HG03159 (cell line): ENCODE results near the gene SEC11A.
"Not testable (repeated sequence)": the region's sequence is repeated elsewhere in the genome, so short reads cannot be mapped to it uniquely, and the experiment has no call there.

ENCODE experiments used
- ATAC-seq: cut with Tn5 transposase; IDR thresholded peaks from one replicate; pipeline ENCODE4 v1.9.1; 2021; ENCODE audit warnings: mild to moderate bottlenecking, moderate library complexity; ENCODE audit not compliant: unreplicated experiment

Gene SEC11A

DNA sequence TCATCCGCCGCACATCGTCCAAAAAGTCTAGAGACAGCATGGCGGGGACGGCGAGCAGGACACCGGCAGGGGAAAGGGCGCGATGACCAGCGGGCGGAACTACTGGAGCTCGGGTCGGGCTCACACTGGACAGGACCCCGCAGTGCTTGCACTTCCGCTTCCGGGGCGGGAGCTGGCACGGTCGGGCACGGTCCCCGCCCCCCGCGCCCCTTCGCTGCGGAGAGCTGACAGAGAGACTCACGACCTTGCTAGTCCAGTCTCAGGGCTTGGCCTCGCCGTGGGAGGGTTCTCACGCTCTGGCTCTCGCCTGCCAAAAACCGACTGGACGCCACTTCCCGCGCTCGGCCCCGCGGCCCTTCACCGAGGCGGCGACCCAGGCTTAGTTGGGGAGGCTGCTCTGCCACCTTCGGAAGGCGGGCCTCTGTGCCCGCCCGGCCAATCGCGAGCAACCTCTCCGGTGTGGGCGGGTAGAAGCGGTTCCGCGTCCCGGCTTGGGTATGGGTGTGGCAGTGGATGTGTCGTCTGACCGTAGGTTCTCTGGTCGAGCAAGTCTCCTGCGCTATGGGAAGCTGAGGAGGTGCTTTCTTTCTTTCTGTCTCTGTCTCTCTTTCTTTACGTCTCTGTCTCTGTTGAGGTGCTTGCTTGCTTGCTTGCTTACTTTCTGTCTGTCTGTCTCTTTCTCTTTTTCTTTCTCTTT is at the start of gene SEC11A:
Gene SEC11A, minus strand, starts transcription at position 104 of the 697 bp plus-strand sequence. Its CDS starts 64 bp downstream, at position 40.
- peak; percentile 93 for ATAC-seq

DNA sequence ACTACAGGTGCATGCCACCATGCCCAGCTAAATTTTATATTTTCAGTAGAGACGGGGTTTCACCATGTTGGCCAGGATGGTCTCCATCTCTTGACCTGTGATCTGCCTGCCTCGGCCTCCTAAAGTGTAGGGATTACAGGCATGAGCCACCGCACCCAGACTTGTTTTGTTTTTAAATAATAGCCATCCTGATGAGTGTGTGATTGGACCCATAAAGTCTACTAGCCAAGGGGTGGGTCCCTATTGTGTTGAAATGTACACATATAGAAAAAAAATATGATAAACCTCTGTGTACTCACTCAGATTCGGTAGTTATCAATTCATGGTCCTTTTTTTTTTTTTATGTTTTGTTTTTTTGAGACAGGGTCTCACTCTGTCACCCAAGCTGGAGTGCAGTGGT is 49.7 kb upstream of the SEC11A start:
- no peak for ATAC-seq

DNA sequence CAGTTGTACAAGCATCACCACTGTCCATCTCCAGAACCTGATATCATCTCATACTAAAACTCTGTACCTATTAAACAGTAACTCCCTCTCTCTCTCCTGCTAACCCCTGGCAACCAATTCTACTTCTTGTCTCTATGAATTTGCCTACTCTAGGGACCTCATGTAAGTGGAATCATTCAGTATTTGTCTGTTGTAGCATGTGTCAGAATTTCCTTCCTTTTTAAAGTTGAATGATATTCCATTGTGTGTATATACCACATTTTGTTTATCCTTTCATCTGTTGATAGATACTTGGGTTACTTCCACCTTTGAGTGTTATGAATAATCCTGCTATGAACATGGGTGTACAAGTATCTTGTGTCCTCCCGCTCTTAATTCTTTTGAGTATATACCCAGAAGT is 49.0 kb upstream of the SEC11A start:
- ATAC-seq: no peak

DNA sequence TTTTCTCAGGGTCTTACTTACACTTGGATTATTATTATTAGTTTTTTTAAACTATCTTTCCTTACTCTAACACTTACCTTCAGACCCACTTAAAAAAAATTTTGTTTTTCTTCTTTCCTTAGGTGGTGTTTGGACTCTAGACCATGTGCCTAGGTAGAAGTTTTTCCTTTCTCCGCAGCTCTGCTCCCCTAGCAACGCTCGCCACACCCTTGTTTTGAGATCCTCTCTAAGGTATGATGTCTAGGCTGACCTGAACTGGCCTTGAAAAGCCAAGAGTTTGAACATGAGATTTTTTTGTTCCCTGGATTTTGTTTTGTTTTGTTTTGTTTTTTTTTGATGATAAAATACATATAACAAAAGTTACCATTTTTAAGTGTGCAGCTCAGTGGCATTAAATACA is 48.6 kb upstream of the SEC11A start:
- no peak for ATAC-seq

DNA sequence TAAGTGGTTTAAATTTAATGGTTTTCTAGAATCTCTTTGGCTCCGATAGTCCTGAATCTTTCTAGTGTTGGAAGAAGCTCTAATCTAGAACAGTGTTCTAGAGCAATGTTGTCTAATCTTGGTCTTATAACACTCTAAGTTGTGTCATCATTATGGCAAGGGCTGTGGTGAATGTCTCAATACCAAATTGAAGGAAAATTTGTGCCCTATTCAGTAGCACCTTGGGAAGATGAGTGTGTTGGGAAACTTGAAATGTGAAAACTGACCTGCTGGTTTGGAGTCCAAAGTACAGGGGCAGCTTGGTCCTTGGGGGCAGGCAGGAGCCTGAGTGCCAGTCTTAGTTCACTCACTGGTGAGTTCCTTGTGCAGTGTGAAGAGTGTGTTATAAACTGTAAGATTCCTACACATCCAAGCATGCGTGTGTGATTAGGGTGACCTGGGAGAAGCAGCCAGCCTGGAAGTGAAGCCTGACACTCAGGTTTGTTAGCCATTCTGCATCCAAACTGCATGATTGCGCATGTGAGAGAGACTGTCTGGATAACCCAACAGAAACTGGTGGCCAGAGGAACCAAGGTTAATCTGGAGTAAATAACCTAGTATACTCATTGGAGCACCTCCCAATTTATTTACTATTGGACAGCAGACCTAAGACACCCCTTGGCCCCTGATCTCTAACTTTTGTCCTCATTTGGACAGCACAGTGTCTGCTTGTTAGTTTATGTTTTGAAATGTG is 47.1 kb upstream of the SEC11A start:
- no peak for ATAC-seq

DNA sequence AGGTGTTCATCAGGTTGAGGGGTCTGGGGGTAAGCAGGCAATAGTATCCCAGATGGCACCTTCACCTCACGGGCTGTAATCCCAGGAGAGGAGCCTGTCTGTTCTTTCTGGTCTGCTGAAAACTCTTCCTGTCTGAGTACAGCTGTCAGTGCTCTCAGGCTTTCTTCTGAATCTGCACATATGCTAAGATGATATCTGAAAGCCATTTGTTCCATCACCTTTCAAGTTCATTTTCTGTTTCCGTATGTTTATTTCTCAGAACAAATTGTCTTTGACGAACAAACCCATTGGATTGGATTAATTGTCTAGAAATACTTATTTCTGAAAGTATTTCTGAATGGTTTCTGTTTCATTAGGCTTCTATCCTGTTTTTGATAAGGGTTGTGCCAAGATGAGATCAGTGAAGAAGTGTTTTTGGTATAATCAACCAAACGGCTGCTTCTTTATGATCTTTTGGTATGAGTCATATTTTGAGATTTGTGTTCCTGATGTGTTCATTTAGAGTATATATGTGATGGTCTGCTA is 45.7 kb upstream of the SEC11A start:
- peak; percentile 57 for ATAC-seq

DNA sequence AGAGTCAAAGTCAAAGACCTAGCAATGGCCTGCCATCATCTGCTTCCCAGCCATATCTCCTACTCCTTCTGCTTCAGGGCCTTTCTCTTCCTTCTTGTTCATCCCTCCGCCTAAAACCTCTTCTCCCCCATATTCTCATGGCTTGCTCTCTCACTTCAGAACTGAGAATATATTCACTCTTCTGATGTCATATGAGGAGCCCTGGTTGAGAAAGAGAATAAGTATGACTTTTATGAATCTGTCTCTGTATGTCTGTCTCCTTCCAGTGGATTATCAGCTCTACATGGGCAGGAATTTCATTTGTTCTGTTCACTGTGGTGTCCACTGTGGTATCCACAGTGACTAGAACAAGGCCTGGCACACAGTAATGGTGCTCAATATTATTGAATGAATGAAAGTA is 44.3 kb upstream of the SEC11A start:
- no peak for ATAC-seq

DNA sequence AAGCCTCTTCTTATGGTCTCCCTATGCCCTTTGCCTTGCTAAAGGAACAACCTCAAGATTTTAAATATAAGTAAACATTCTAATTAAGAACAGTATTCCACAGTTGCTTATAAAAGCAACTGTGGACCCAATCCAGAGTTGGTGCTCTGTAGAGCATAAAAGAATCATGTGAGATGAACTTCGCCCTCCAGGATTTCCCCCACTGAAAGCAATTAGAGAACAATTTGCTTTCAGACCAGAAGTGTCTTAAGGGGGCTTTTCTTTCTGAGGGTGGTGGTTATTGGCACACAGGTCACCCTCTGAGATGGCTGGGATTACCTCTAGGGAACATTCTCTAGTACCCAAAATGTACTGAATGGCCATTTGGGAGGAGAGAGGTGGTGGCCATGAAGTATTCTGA is 43.1 kb upstream of the SEC11A start:
- no peak for ATAC-seq

DNA sequence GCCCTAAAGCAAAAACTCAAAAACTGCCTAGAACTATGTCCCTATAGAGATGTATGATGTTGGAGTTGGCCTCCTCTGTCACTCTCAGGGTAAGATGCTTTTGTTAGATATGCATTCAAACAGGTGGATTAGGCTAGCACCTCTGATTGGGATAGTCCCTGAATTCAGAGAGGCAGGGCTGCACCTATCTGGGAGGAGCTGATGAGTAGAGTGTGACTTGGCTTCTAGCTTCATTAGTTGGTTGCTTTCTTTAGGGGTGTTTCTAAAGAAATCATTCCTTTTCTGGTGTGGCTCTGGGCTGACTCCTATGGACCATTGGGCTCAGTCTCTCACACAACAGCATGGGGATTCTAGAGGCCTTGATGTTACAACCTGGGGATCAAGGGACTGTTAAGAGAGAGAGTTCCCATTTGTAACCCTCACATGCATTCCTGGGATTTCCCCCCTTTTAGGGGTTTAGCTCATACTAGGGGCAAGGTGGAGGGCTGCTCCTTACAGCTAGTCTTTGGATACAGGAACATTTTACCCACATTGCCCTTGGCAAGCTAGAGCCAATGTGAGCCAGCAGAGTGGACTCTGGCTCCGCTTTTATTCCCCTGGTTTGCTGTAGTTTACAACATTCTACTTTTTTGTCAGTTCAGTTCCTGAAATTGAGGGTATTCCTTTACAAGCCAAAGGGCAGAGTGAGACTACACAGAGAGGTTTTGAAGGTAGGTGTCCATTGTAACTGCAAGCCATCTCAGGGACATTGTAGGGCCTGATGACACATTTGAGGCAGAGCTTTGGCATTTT is 40.0 kb upstream of the SEC11A start:
- no peak for ATAC-seq

DNA sequence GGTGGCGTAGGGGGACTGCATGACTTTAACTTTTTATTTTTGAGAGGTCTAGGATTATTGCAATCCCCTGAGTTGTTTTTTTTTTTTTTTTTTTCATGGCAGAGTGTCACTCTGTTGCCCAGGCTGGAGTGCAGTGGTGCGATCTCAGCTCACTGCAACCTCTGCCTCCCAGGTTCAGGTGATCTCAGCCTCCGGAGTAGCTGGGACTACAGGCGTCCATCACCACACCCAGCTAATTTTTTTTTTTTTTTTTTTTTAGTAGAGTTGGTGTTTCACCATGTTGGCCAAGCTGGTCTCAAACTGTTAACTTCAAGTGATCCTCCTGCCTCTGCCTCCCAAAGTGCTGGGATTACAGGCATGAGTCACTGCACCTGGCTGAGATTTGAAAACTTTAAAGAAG is 39.0 kb upstream of the SEC11A start:
- not testable (repeated sequence) for ATAC-seq

DNA sequence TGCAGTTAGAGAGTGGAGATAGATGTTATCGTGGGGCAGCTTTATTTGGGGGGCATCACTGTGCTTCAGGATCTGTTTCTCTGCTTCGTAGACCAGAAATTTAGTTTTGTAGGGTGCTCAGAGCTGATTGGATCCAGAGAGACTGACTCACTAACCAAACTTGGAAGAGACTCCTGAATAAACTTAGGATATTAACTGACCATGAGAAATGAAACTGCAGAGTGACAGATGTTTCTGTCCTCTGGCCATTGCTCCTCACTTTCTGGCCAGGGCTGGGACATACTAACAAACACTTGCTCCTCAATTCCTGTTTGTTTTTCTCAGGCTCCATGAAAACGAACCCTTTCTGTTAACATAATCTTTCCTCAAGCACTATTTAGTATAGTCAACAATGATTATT is 36.8 kb upstream of the SEC11A start:
- no peak for ATAC-seq

DNA sequence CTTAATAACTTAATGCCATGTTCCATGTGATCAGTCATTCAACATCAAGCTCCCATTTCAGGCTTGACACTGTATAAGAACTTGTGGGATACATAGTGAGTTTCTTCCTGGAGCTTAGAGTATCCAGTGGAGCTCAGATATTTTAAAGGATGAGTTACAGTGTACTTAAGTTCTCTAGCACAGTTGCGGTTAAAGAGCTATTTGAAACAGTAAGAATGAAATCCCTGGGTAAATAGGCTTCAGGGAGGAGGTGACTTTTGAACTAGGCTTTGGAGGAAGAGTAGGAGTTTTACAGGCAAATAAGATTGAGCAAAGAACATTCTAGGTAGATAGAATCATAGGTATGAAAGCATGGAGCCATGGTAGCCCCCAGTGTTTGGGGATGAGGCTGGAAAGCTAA is 36.3 kb upstream of the SEC11A start:
- ATAC-seq: no peak

DNA sequence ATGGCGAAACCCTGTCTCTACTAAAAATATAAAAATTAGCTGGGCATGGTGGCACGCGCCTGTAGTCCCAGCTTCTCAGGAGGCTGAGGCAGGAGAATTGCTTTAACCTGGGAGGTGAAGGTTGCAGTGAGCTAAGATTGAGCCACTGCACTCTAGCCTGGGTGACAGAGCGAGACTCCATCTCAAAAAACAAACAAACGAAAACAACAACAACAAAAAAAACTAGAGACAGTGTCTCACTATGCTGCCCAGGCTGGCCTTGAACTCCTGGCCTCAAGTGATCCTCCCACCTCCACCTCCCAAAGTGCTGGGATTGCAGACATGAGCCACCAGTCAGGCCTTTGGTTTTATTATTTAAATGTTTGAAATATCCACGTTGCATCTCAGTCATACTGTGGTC is 35.8 kb upstream of the SEC11A start:
- not testable (repeated sequence) for ATAC-seq

DNA sequence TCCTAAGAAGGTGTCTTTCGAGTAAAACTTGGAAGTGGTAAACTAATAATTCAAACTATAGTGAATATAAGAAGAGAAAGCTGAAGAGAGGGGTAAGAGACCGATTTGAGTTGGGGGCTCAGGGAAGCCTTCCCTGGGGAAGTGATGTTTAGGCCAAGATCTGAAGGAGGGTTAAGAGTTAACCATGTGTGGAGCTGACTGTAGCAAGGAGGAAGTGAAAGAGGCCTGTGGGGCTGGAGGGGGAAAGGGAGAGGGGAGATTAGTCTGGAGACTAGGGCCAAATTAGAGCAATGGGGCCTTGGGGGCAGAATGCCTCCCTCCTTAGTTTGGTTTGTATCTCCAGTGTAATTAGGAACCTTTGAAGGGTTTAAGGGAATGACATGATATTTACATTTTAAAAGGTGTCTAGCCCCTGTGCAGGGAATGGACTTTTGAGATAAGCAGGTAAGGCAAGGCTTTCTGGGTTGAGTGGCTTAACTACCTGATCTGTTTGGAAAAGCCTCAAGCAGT is 34.7 kb upstream of the SEC11A start:
- ATAC-seq: peak; percentile 36

DNA sequence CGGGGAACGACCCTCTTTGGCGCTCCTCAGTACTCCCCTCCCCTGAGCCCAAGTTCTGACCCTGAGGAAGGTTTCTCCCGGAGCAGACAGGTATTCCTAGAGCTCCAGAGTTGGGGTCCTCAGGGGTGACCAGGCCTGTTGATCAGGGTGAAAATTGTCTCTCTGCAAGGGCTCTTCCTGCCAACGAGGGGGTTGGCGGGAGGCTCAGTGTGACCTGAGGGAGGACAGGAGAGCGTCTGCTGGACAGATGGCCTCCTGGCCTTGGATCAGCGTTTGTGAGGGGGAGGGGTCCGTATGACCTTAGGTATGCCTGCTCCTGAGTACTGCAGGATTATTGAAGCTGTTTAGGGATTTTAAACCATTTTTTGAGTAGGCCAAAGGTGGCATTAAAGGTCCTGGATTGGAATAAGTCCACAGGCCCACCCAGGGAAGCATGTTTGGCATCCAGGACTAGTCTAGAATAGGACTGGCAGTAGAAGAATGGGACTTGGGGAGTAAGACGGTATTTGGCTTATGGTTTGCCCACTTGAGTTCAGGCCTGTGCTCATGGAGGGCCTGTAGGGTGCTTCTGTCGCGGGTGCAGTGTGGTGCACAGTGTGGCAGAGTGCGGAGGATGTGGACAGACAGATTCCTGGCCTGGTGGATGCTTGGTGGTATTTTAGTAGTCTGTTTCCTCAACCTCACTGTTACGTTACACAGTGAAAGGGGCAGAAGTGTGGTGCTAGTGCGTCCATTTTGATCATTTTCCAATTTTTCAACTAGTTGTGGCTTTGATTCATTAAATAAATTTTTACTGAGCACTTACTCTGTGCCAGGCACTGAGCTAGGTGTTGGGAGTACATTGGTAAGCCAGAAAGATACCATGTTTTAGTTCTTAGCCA is 33.4 kb upstream of the SEC11A start:
- ATAC-seq: peak; percentile 4

DNA sequence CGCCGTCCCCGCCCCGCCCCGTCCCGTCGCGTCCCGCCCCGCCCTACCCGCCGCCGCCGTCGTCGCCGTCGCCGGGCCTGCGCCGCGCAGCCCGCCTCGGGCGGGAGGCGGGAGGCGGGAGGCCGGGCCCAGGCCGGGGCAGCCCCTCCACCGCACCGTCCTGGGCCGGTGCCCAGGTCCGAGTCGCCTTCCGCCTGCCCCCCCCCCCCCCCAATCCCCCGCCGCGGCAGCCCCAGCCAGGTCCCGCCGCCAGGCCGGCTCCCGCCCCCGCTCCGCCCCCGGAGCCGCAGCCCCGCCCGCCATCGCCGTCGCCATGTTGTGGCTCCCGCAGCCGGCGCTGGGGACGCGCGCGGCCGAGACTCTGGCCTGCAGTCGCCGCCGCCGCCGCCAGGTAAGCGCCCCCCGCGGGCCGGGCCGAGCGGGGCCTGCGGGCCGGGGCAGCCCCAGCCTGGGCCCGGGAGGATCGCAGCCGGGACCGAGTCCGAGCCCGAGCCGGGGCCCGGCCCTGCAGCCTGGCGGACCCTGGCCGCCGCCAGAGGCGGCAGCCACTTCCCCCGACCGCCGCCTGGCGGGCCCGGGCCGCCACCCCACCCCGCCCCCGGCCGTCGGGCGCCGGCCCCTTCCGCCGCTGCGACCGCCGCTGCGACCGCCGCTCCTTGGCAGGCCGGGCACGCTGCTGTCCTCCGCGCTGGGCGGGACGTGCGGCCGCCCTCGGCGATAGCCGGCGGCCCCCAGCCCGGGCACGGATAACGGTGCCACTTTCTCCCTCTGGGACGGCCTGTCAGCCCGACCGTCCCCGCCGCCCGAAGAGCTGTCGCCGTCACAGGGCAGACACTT is 32.6 kb upstream of the SEC11A start, which contains the start of gene ZNF592:
Gene ZNF592, plus strand, starts transcription at position 319 of the 837 bp plus-strand sequence. CDS start 34,084 bp downstream, outside the sequence.
- ATAC-seq: peak; percentile 46

DNA sequence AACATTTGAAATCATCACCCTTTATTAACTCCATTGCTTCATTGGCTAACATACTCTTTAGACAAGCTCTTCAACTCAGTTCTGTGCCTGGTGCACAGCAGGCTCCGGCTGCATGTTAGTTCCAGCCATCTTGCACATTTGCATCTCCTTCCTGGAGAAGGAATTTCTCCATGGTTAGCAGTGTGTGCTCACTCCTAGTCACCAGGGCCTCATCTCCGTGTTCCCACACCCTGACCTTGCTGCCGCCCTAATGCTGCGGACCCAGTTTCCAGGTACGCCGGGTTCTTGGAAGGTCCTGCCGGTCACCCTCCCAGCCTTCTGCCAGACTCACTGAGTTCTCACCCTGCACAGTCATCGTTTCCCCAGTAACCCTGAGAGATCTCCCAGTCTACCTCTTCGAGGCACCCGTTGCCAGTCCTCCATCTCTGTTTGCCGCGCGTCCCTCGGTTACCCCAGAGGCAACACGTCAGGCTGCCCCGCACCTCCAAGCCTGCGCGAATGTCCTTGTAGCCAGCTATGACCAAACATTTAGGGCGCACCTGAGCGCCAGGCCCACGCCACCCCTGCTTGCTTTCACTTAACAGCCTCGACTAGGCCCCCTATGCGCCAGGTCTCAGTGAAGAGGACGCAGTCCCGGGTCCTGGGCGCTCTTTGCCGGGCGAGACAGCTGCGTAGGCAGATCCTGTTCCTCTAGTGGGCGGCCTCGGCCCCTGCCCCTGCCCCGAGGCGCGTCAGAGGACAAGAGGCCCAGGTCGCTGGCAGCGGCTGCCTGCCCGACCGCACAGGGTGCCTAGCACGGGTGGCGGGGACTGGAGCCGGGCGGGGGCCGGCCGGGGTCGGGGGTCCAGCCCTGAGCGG is 31.7 kb upstream of the SEC11A start:
- peak; percentile 46 for ATAC-seq

DNA sequence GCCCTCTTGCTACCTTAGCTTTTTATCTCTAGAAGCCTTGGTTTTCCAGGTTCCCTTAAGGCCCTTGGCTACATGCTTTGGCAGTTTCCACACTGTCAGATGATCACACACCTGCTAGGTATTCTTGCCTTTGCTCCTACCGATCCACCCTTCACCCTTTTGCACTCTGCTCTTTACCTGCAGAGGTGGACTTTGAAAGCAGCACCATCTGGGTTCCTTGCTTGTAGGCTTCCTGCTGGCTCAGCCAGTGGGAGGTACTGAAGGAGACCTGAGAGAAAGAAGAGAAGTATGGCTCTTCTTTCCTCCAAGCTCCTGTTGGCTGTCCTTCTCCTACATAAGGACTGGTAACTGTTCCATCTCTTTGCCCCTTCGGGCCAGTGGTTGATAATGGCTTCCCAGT is 25.2 kb upstream of the SEC11A start:
- ATAC-seq: no peak
